Upper lobe of left lung (tissue), 6 donors: Measurements from ENCODE around the gene PPP1R13L. TPM values are rescaled to one million over a fixed set of nuclear protein-coding genes. Genes with fewer than 3 reads are reported as not detected.

Experiments
- ATAC-seq, 2 donors: fragments of 200-7000 bp; cut with Tn5 transposase; one replicate each; pipeline ENCODE4 v1.9.1; 2022; ENCODE audit warnings: mild to moderate bottlenecking in 2 of 2, moderate library complexity in 2 of 2; ENCODE audit not compliant: low FRiP score in 2 of 2
- DNase-seq, 2 donors: peaks; one replicate each; pipeline ENCODE4 v3.0.0-alpha.2; 2019 to 2020
- H3K27ac ChIP-seq, 4 donors: fragments of 200-600 bp; sonication (generic); one replicate each; pipeline ENCODE4 v1.5.1; 2016 to 2019
- H3K27me3 ChIP-seq, 4 donors: fragments of 200-600 bp; sonication (generic); one replicate each; pipeline ENCODE4 v1.5.1; 2017 to 2019
- H3K36me3 ChIP-seq, 4 donors: fragments of 200-600 bp; sonication (generic); one replicate each; pipeline ENCODE4 v1.5.1; 2016 to 2019
- H3K4me1 ChIP-seq, 4 donors: fragments of 200-600 bp; sonication (generic); one replicate each; pipeline ENCODE4 v1.5.1; 2018 to 2019
- H3K4me3 ChIP-seq, 4 donors: fragments of 200-600 bp; sonication (generic); one replicate each; pipeline ENCODE4 v1.5.1; 2017 to 2019; ENCODE audit warnings: mild to moderate bottlenecking in 2 of 4, moderate library complexity in 1 of 4
- H3K9me3 ChIP-seq, 4 donors: fragments of 200-600 bp; sonication (generic); one replicate each; pipeline ENCODE4 v1.5.1; 2018 to 2019
- EP300 ChIP-seq, 4 donors: sonication (generic); formaldehyde crosslinking; IDR thresholded peaks; one replicate each; pipeline ENCODE4 v1.5.1; 2017; ENCODE audit warnings: antibody characterized with exemption in 4 of 4, control low read depth in 2 of 4
- POLR2A ChIP-seq, 4 donors: fragments of 450-650 bp; IDR thresholded peaks; one replicate each; pipeline ENCODE4 v1.5.1; 2016 to 2017; ENCODE audit warnings: antibody characterized with exemption in 4 of 4, mild to moderate bottlenecking in 2 of 4
- POLR2AphosphoS5 ChIP-seq, 2 donors: sonication (generic); formaldehyde crosslinking; IDR thresholded peaks; one replicate each; pipeline ENCODE4 v1.5.1; 2017; ENCODE audit warnings: antibody characterized with exemption in 2 of 2
- WGBS, 2 donors: methylation state at CpG; one replicate each; pipeline ENCODE4 v1.1.5; 2017 to 2018; 5-methylcytosine and 5-hydroxymethylcytosine counted together
- total RNA-seq, 6 donors: library from RNA; depleted of rRNA in 4 of 6; stranded (reverse); fragments of >200 nt in 4 of 6; gene quantifications; one replicate each; pipeline versions ENCODE4 v1.1.0 to v1.2.1, GENCODE V29; 2016 to 2021
- TF ChIP-seq, protein P1 (sequence below), 6 experiments: fragments of 450-650 bp in 4 of 6; fragments of 200-600 bp in 2 of 6; sonication (generic) in 2 of 6; IDR thresholded peaks; one replicate each; pipeline ENCODE4 v1.5.1; 2016 to 2019; ENCODE audit warnings: antibody characterized with exemption in 6 of 6
- donor health status: DM: no; HTN: no; CAD: no; lungs with moderate emphysema.
- donor health status: DM: no; HTN: yes; CAD: no; lungs with severe emphysema.

PPP1R13L gene
- total RNA-seq, 6 donors from 2014 or later: 27.8 to 76.2 (median 57.5) TPM

DNA sequence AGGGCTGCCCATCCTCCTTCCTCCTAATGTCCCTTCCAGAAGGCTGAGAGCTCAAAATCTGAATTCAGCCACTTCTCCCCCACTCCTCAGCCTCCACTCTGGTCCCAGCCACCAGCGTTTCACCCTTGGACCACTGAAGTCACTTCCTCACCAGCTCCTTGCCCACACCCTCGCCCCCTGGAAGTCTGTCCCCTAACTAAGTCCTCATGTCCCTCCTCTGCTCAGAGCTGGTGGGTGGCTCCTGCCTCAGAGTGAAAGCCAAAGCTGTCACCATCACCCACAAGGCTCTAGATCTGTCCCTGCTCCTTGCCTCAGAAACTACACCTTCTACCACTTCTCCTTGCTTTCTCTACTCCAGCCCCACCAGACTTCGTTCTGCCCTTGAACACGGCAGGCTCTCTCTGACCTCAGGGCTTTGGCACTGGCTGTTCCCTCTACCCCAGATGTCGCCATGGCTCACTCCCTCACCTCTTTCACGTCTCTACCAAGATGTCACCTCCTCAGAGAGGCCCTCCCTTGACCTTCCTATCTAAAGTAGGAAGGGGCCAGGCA, 17.2 kb upstream of the PPP1R13L start:
- H3K27ac ChIP-seq: peak overlapping the region in 2 of 4 donors; percentile 15 to 94
- peaks cover 28 to 48% (median 41%) of the 10 kb centered on the region in 4 donors for H3K4me1 ChIP-seq
- no peak for ATAC-seq

DNA sequence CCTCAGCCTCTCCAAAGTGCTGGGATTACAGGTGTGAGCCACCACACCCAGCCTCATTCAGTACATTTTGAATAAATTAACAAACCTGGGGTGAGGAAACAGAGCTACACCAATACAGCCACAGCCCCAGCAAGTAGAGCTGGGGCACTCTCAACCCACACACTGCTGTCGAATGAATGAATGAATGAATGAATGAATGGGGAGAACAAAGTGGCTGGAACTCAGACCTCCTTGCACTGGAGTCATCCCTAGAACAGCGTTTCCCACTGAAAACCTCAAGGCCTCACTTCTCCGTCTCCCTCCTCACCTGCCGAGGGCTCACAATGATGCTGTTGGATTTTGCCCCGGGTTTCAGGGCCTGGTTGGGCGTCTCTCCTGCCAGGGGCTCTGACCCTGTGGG, 16.0 kb upstream of the PPP1R13L start:
- Histone ChIP-seq H3K4me3 (no peak overlapping the region), H3K4me1 (peaks cover 28 to 48% (median 40%) of the 10 kb centered on the region in 4 donors), H3K9me3 (no peaks in the 10 kb centered on the region), H3K27ac (no peak overlapping the region), H3K27me3 (no peaks in the 10 kb centered on the region), H3K36me3 (peaks cover 2 to 53% (median 34%) of the 10 kb centered on the region in 4 donors)
- ATAC-seq (no peak), DNase-seq (no peak)
- TF ChIP-seq EP300 (IDR thresholded peaks at IDR 0.05): no peak
- no peak for TF ChIP-seq POLR2A (IDR thresholded peaks at IDR 0.05)
- no peak for TF ChIP-seq POLR2AphosphoS5 (IDR thresholded peaks at IDR 0.05)
- TF ChIP-seq, protein P1, sequence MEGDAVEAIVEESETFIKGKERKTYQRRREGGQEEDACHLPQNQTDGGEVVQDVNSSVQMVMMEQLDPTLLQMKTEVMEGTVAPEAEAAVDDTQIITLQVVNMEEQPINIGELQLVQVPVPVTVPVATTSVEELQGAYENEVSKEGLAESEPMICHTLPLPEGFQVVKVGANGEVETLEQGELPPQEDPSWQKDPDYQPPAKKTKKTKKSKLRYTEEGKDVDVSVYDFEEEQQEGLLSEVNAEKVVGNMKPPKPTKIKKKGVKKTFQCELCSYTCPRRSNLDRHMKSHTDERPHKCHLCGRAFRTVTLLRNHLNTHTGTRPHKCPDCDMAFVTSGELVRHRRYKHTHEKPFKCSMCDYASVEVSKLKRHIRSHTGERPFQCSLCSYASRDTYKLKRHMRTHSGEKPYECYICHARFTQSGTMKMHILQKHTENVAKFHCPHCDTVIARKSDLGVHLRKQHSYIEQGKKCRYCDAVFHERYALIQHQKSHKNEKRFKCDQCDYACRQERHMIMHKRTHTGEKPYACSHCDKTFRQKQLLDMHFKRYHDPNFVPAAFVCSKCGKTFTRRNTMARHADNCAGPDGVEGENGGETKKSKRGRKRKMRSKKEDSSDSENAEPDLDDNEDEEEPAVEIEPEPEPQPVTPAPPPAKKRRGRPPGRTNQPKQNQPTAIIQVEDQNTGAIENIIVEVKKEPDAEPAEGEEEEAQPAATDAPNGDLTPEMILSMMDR (IDR thresholded peaks at IDR 0.05): no peak
- 86 to 89% methylated on average over 1 to 6 of the region's 6 CpGs for WGBS, 2 donors

More for the DNA sequence above, 17.2 kb upstream of the PPP1R13L start:
- no peaks in the 10 kb centered on the region for H3K9me3 ChIP-seq
- TF ChIP-seq, protein P1 (IDR thresholded peaks at IDR 0.05): no peak
- TF ChIP-seq POLR2AphosphoS5 (IDR thresholded peaks at IDR 0.05) (no peak), POLR2A (IDR thresholded peaks at IDR 0.05) (no peak), EP300 (IDR thresholded peaks at IDR 0.05) (no peak)
- H3K27me3 ChIP-seq: no peaks in the 10 kb centered on the region
- DNase-seq: no peak
- H3K4me3 ChIP-seq: peak overlapping the region in 1 of 4 donors; percentile 69
- H3K36me3 ChIP-seq: peaks cover 2 to 41% (median 28%) of the 10 kb centered on the region in 4 donors
- WGBS, 2 donors: 83 to 84% methylated on average over 6 of the region's 6 CpGs

DNA sequence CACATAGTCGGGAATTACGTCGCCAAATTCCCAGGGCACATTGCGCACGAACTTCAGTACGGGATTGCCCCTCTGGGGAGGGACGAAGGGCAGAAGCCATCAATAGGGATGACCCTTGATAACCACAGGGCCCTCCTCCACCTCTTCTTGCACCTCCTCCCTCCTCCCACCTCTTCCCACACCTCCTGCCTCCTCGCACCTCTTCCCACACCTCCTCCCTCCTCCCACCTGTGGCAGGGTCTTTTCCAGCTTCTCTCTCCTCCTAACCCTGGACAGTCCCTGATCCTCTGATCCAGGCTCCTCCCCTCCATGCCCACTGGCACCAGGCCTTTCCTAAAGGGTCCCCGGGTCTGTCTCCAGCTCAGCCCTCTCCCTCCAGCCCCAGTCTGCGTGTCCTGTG, 15.5 kb upstream of the PPP1R13L start:
- Histone ChIP-seq H3K36me3 (peaks cover 2 to 57% (median 35%) of the 10 kb centered on the region in 4 donors), H3K4me1 (peaks cover 24 to 45% (median 39%) of the 10 kb centered on the region in 4 donors), H3K27ac (no peak overlapping the region), H3K4me3 (no peak overlapping the region), H3K9me3 (no peaks in the 10 kb centered on the region), H3K27me3 (no peaks in the 10 kb centered on the region)
- WGBS, 2 donors: 82 to 91% methylated on average over 10 of the region's 10 CpGs
- TF ChIP-seq POLR2AphosphoS5 (IDR thresholded peaks at IDR 0.05): no peak
- ATAC-seq (no peak), DNase-seq (no peak)

DNA sequence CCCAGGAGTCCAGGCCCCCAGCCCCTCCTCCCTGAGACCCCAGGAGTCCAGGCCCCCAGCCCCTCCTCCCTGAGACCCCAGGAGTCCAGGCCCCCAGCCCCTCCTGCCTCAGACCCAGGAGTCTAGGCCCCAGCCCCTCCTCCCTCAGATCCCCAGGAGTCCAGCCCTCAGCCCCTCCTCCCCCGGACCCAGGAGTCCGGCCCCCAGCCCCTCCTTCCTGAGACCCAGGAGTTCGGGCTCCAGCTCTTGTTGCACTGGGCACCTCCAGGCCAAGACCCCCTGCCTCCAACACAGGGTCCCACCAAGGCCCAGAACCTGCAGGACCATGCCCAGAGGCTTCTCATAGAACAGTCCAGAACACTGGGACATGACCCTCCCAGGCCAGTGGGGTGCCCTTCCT, 15.0 kb upstream of the PPP1R13L start:
- no peak overlapping the region for H3K4me3 ChIP-seq
- peak overlapping the region in 3 of 4 donors; percentile 16 to 58 (median 44) for H3K27ac ChIP-seq
- peaks cover 2 to 59% (median 37%) of the 10 kb centered on the region in 4 donors for H3K36me3 ChIP-seq
- no peaks in the 10 kb centered on the region for H3K27me3 ChIP-seq
- DNase-seq: no peak
- ATAC-seq: no peak
- WGBS, 2 donors: no CpG with 5 or more reads among the region's 3 CpGs
- no peaks in the 10 kb centered on the region for H3K9me3 ChIP-seq
- TF ChIP-seq POLR2A (IDR thresholded peaks at IDR 0.05): no peak
- TF ChIP-seq POLR2AphosphoS5 (IDR thresholded peaks at IDR 0.05): no peak
- no peak for TF ChIP-seq EP300 (IDR thresholded peaks at IDR 0.05)
- TF ChIP-seq, protein P1 (IDR thresholded peaks at IDR 0.05): no peak
- peaks cover 19 to 40% (median 36%) of the 10 kb centered on the region in 4 donors for H3K4me1 ChIP-seq

DNA sequence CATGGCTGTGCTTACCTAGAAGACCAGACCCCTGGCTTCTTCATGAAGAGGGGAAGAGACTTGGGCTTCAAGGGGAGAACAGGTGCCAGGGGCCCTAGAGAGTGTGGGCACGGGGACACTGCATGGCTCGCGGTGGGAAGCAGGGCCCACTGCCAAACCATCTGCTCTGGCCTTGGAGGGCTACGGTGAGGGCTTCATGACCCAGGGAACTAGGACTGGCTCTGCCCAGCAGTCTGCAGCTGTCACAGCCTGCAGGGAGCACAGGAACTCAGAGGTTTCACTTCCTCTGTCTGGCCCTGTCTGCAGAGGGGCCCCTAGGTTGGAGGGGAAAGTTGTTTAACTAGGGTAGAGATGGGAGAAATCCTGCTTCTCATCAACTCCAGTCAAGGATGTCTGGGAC, 14.5 kb upstream of the PPP1R13L start:
- DNase-seq (peak in 1 of 2 donors; percentile 41), ATAC-seq (peak in 1 of 2 donors; percentile 25)
- TF ChIP-seq, protein P1 (IDR thresholded peaks at IDR 0.05): no peak
- TF ChIP-seq POLR2AphosphoS5 (IDR thresholded peaks at IDR 0.05) (no peak), POLR2A (IDR thresholded peaks at IDR 0.05) (no peak), EP300 (IDR thresholded peaks at IDR 0.05) (no peak)
- 20 to 44% methylated on average over 2 to 4 of the region's 4 CpGs for WGBS, 2 donors
- Histone ChIP-seq H3K27me3 (no peaks in the 10 kb centered on the region), H3K9me3 (no peaks in the 10 kb centered on the region), H3K4me3 (no peak overlapping the region), H3K4me1 (peaks cover 14 to 36% (median 33%) of the 10 kb centered on the region in 4 donors), H3K36me3 (peaks cover 2 to 64% (median 42%) of the 10 kb centered on the region in 4 donors), H3K27ac (peak overlapping the region; percentile 16 to 58 (median 50))
